Mesothelial cell of epicardium (in vitro differentiated cells): ENCODE results near the gene CHST11. TPM values are rescaled to one million over a fixed set of nuclear protein-coding genes. Genes with fewer than 3 reads are reported as not detected.

Experiments used
- DNase-seq, 2 experiments: peaks; one replicate each; pipeline ENCODE4 v3.0.0; 2021; ENCODE audit warnings: low spot score in 2 of 2; ENCODE audit not compliant: unreplicated experiment in 2 of 2
- H3K27ac Mint-ChIP-seq: 2 replicates; pipeline ENCODE4 v1.8.0; 2021; ENCODE audit warnings: mixed read lengths
- H3K27me3 Mint-ChIP-seq: 2 replicates; pipeline ENCODE4 v1.8.0; 2021; ENCODE audit warnings: low read depth, mixed read lengths
- H3K36me3 Mint-ChIP-seq: 2 replicates; pipeline ENCODE4 v1.8.0; 2021; ENCODE audit warnings: mixed read lengths
- H3K4me1 Mint-ChIP-seq: 2 replicates; pipeline ENCODE4 v1.8.0; 2021; ENCODE audit warnings: mixed read lengths
- H3K4me3 Mint-ChIP-seq: 2 replicates; pipeline ENCODE4 v1.8.0; 2021; ENCODE audit warnings: mild to moderate bottlenecking, moderate library complexity, mixed read lengths
- H3K9me3 Mint-ChIP-seq: 2 replicates; pipeline ENCODE4 v1.8.0; 2021; ENCODE audit warnings: mixed read lengths
- CTCF ChIP-seq: fragments of 200-600 bp; sonication (generic); IDR thresholded peaks from one replicate; pipeline ENCODE4 v1.5.0; 2021; ENCODE audit warnings: antibody characterized with exemption; ENCODE audit not compliant: unreplicated experiment
- total RNA-seq: library from RNA; stranded (reverse); gene quantifications from 3 replicates; pipeline ENCODE4 v1.2.1, GENCODE V29; 2021

CHST11 gene
- total RNA-seq, 1 donor from 2014 or later: 15.0 TPM

- Mint-ChIP-seq H3K4me1 (no peaks in the 10 kb centered on the region), H3K4me3 (no peak overlapping the region), H3K36me3 (no peaks in the 10 kb centered on the region), H3K9me3 (no peaks in the 10 kb centered on the region), H3K27ac (no peak overlapping the region), H3K27me3 (peaks cover 28% of the 10 kb centered on the region)
- no peak for TF ChIP-seq CTCF
- DNase-seq: no peak
Measured at GRCh38 chr12:104450700-104451099, 6.0 kb upstream of the CHST11 start.

DNA sequence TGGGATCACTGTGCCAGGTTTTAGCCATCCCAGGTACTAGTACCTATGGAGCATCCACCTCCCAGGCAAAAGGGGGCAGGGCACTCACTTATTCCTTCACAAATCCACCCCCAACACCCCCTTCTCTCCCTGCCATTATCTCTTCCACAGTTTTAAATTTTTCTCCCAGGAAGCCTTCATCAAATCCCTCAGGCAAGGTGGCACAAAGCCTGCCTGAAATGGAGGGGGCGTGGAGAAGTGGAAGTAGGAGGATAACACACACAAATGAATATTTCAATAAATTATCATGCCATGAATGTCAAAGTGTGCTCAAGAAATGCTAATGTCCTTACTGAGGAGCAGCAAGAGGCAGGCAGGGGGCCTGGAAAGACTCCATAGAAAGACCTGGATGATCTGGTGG, 4.7 kb upstream of the CHST11 start:
- TF ChIP-seq CTCF: no peak
- Mint-ChIP-seq H3K4me3 (no peak overlapping the region), H3K27ac (no peak overlapping the region), H3K9me3 (no peaks in the 10 kb centered on the region), H3K4me1 (peaks cover 4% of the 10 kb centered on the region), H3K27me3 (peaks cover 36% of the 10 kb centered on the region), H3K36me3 (no peaks in the 10 kb centered on the region)
- DNase-seq: no peak

DNA sequence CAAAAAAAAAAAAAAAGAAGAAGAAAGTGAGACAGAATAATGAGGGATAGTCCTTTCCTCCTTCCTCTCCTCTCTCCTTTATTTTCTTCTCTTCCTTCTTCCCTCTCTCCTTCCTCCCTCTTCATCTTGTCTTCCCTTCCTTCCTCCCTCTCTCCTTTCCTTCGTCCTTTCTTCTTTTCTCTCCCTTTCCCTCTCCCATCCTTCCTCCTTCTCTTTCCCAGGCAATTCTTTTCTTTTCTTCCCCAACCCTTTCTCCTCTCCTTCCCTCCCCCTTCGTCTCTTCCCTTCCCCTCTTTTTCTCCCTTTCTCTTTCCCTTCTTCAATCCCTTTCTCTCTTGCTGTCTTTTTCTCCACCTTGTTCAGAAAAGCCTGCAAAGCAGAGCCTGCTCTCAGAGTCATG, 3.6 kb upstream of the CHST11 start:
- DNase-seq: no peak
- Mint-ChIP-seq H3K27ac (no peak overlapping the region), H3K27me3 (peaks cover 36% of the 10 kb centered on the region), H3K4me3 (no peak overlapping the region), H3K4me1 (peaks cover 4% of the 10 kb centered on the region), H3K36me3 (no peaks in the 10 kb centered on the region), H3K9me3 (no peaks in the 10 kb centered on the region)
- TF ChIP-seq CTCF: no peak

DNA sequence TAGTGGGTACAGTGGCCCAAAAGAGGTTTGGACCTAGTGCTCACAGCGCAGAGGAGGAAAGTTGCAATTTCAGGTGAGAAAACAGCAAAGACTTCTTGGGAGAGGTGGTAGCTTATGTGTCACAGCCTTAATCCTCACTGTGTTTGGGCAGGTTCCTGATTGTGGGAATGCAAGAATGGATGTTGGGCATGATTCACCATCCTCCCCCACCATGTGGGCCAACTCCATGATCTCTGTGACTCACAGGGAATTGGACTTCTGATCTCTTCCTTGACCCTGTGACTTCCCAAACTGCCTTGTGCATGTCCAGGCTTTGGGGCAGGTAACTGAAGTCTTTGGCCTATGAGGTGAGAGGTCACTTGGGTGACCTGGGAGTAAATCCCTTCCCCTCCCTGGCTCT, 1.8 kb upstream of the CHST11 start:
- Mint-ChIP-seq H3K4me3 (no peak overlapping the region), H3K4me1 (peaks cover 14% of the 10 kb centered on the region), H3K9me3 (no peaks in the 10 kb centered on the region), H3K36me3 (no peaks in the 10 kb centered on the region), H3K27me3 (peaks cover 52% of the 10 kb centered on the region), H3K27ac (no peak overlapping the region)
- no peak for DNase-seq
- TF ChIP-seq CTCF: no peak

GRCh38 chr12:104455578-104456416, 951 bp upstream of the CHST11 start:
- no peaks in the 10 kb centered on the region for H3K9me3 Mint-ChIP-seq
- H3K27ac Mint-ChIP-seq: no peak overlapping the region
- peak overlapping the region; percentile 85 for H3K4me3 Mint-ChIP-seq
- H3K36me3 Mint-ChIP-seq: no peaks in the 10 kb centered on the region
- TF ChIP-seq CTCF: no peak
- peaks cover 16% of the 10 kb centered on the region for H3K4me1 Mint-ChIP-seq
- peaks cover 54% of the 10 kb centered on the region for H3K27me3 Mint-ChIP-seq
- DNase-seq: no peak
